Measurements from ENCODE around the gene C5. TPM values are rescaled to one million over a fixed set of nuclear protein-coding genes. Genes with fewer than 3 reads are reported as not detected.
A peak's percentile ranks its signal among the peaks of the same experiment; 100 is the strongest.

The C5 gene
- total and polyA plus RNA-seq, 2 donors from 2014 or later: 3.5 to 4.6 TPM

- no peak overlapping the region for H3K4me3 ChIP-seq (ENCODE audit: low read length in 3 of 3)
- no peaks in the 10 kb centered on the region for H3K9me3 ChIP-seq (ENCODE audit: control insufficient read depth in 2 of 3, insufficient read depth in 1 of 3, low read length in 3 of 3)
- H3K27ac ChIP-seq (ENCODE audit: low read depth in 2 of 2, low read length in 2 of 2): no peak overlapping the region
- H3K27me3 ChIP-seq (ENCODE audit: control insufficient read depth, insufficient read depth, low read length): no peaks in the 10 kb centered on the region
- peaks cover 0 to 8% (median 0%) of the 10 kb centered on the region in 3 donors for H3K4me1 ChIP-seq (ENCODE audit: control insufficient read depth in 2 of 3, insufficient read depth in 2 of 3, low read depth in 1 of 3, low read length in 3 of 3)
- no peaks in the 10 kb centered on the region for H3K36me3 ChIP-seq (ENCODE audit: control insufficient read depth in 2 of 3, insufficient read depth in 3 of 3, low read length in 3 of 3)
- peak in 1 of 5 donors; percentile 42 for DNase-seq
- no peak for TF ChIP-seq CTCF (IDR thresholded peaks at IDR 0.05; ENCODE audit: borderline replicate concordance, extremely low read depth, insufficient read depth)
- H3K9ac ChIP-seq (ENCODE audit: low read length in 3 of 3): no peak overlapping the region
- no peak for FAIRE-seq
- intact Hi-C loops (cut with DNase I): no loop called here
Measured at GRCh38 chr9:120921661-120922181, 128.4 kb downstream of the C5 start.

- no peak for TF ChIP-seq CTCF (IDR thresholded peaks at IDR 0.05; ENCODE audit: borderline replicate concordance, extremely low read depth, insufficient read depth)
- FAIRE-seq: no peak
- Histone ChIP-seq H3K27ac (ENCODE audit: low read depth in 2 of 2, low read length in 2 of 2) (peak overlapping the region in 1 of 2 donors; percentile 1), H3K36me3 (ENCODE audit: control insufficient read depth in 2 of 3, insufficient read depth in 3 of 3, low read length in 3 of 3) (no peaks in the 10 kb centered on the region), H3K4me1 (ENCODE audit: control insufficient read depth in 2 of 3, insufficient read depth in 2 of 3, low read depth in 1 of 3, low read length in 3 of 3) (peaks cover 0 to 8% (median 0%) of the 10 kb centered on the region in 3 donors), H3K9ac (ENCODE audit: low read length in 3 of 3) (no peak overlapping the region), H3K9me3 (ENCODE audit: control insufficient read depth in 2 of 3, insufficient read depth in 1 of 3, low read length in 3 of 3) (no peaks in the 10 kb centered on the region), H3K4me3 (ENCODE audit: low read length in 3 of 3) (no peak overlapping the region), H3K27me3 (ENCODE audit: control insufficient read depth, insufficient read depth, low read length) (no peaks in the 10 kb centered on the region)
- intact Hi-C loops (cut with DNase I): no loop called here
- no peak for DNase-seq
Measured at GRCh38 chr9:120920806-120921178, 129.3 kb downstream of the C5 start.

GRCh38 chr9:120919843-120920805 is 130.0 kb downstream of the C5 start:
- Histone ChIP-seq H3K36me3 (ENCODE audit: control insufficient read depth in 2 of 3, insufficient read depth in 3 of 3, low read length in 3 of 3) (no peaks in the 10 kb centered on the region), H3K4me1 (ENCODE audit: control insufficient read depth in 2 of 3, insufficient read depth in 2 of 3, low read depth in 1 of 3, low read length in 3 of 3) (peaks cover 0 to 8% (median 0%) of the 10 kb centered on the region in 3 donors), H3K9me3 (ENCODE audit: control insufficient read depth in 2 of 3, insufficient read depth in 1 of 3, low read length in 3 of 3) (no peaks in the 10 kb centered on the region), H3K27ac (ENCODE audit: low read depth in 2 of 2, low read length in 2 of 2) (peak overlapping the region in 1 of 2 donors; percentile 10), H3K27me3 (ENCODE audit: control insufficient read depth, insufficient read depth, low read length) (no peaks in the 10 kb centered on the region), H3K4me3 (ENCODE audit: low read length in 3 of 3) (no peak overlapping the region), H3K9ac (ENCODE audit: low read length in 3 of 3) (no peak overlapping the region)
- FAIRE-seq (no peak), DNase-seq (no peak)
- intact Hi-C loops (cut with DNase I): no loop called here
- TF ChIP-seq CTCF (IDR thresholded peaks at IDR 0.05; ENCODE audit: borderline replicate concordance, extremely low read depth, insufficient read depth): no peak

Data from kidney (tissue), 14 donors.